Cardiac muscle cell (in vitro differentiated cells and primary cell): ENCODE data around the gene GDF15. TPM values are rescaled to one million over a fixed set of nuclear protein-coding genes. Genes with fewer than 3 reads are reported as not detected.
"Not testable (repeated sequence)": the region's sequence is repeated elsewhere in the genome, so short reads cannot be mapped to it uniquely, and the experiment has no call there.

ENCODE experiments used
- DNase-seq, 2 donors: peaks; one replicate each; pipeline versions ENCODE4 v3.0.0 to v3.0.0-alpha.2; 2010 to 2017; ENCODE audit warnings: low read depth in 1 of 2, low spot score in 1 of 2
- H3K27ac ChIP-seq: fragments of 200-600 bp; sonication (generic); 2 replicates; pipeline ENCODE4 v1.5.1; 2016
- H3K27me3 ChIP-seq: fragments of 200-600 bp; sonication (generic); 2 replicates; pipeline ENCODE4 v1.6.0; 2016; ENCODE audit warnings: control low read depth
- H3K36me3 ChIP-seq: fragments of 200-600 bp; sonication (generic); 2 replicates; pipeline ENCODE4 v1.5.1; 2016; ENCODE audit warnings: control low read depth
- H3K4me1 ChIP-seq: fragments of 200-600 bp; sonication (generic); 2 replicates; pipeline ENCODE4 v1.8.1; 2017; ENCODE audit warnings: low read depth, mild to moderate bottlenecking, mixed run types
- H3K4me3 ChIP-seq: fragments of 200-600 bp; sonication (generic); 2 replicates; pipeline ENCODE4 v1.5.1; 2016; ENCODE audit warnings: mild to moderate bottlenecking
- H3K9me3 ChIP-seq: fragments of 200-600 bp; sonication (generic); 2 replicates; pipeline ENCODE4 v1.5.1; 2017; ENCODE audit warnings: low read depth, mild to moderate bottlenecking, control low read depth
- polyA plus RNA-seq: library from polyadenylated mRNA; unstranded; fragments of >200 nt; fragmentation: Nextera tagmentation; extraction: Ambion mirVana; gene quantifications from 2 replicates; pipeline ENCODE4 v1.2.1, GENCODE V29; 2016
- total RNA-seq: library from RNA; depleted of rRNA; stranded (reverse); fragments of >200 nt; gene quantifications from 2 replicates; pipeline ENCODE4 v1.2.3, GENCODE V29; 2016
- TF ChIP-seq, protein P1 (sequence below): IDR thresholded peaks from 2 replicates; pipeline ENCODE4 v1.5.1; 2012; ENCODE audit warnings: low read depth, mild to moderate bottlenecking, low read length

Gene GDF15
- total and polyA plus RNA-seq, 2 experiments from 2014 or later = 2.4 to 10.0 TPM

DNA sequence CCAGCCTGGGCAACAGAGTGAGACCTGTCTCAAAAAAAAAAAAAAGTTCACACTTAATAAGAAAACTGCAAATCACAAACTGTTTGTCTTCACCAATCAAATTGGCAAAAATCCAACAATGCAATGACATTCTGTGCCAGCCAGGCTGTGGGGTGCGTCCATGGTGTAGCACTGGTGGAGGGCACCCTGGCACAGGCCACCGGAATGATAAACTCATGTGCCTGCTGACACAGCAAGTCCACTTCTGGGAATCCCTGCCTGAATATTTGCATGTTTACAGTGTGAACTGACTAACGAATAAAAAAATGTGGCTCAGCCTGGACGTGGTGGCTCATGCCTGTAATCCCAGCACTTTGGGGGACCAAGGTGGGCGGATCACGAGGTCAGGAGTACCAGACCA is 13.1 kb downstream of the GDF15 start:
- Histone ChIP-seq H3K36me3 (no peaks in the 10 kb centered on the region), H3K27ac (no peak overlapping the region), H3K27me3 (no peaks in the 10 kb centered on the region), H3K9me3 (no peaks in the 10 kb centered on the region), H3K4me1 (peaks cover 4% of the 10 kb centered on the region), H3K4me3 (no peak overlapping the region)
- no peak for DNase-seq
- TF ChIP-seq, protein P1, sequence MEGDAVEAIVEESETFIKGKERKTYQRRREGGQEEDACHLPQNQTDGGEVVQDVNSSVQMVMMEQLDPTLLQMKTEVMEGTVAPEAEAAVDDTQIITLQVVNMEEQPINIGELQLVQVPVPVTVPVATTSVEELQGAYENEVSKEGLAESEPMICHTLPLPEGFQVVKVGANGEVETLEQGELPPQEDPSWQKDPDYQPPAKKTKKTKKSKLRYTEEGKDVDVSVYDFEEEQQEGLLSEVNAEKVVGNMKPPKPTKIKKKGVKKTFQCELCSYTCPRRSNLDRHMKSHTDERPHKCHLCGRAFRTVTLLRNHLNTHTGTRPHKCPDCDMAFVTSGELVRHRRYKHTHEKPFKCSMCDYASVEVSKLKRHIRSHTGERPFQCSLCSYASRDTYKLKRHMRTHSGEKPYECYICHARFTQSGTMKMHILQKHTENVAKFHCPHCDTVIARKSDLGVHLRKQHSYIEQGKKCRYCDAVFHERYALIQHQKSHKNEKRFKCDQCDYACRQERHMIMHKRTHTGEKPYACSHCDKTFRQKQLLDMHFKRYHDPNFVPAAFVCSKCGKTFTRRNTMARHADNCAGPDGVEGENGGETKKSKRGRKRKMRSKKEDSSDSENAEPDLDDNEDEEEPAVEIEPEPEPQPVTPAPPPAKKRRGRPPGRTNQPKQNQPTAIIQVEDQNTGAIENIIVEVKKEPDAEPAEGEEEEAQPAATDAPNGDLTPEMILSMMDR = no peak

DNA sequence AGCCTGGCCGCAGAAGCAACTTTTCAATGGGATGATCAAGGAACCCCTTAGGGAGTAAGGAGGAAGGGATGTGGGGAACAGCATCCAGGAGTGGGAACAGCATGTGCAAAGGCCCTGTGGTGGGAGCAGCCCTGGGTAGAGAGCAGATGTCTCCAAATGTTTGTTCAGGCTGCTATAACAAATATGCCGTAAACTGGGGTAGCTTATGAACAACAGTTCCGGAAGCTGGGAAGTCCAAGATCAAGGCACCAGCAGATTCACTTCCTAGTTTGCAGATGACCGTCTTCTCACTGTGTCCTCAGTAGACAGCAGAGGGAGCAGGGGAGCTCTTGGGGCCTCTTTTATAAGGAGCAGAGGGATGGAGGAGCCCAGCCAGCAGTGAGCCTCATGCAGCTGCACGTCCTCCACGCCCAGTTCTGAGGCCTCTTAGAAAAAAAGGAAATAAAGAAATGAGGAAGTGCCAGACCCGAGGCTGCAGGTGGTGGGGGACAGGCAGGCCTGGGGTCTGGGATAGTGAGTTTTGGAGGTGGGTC is 15.7 kb downstream of the GDF15 start:
- peak in 1 of 2 donors; percentile 78 for DNase-seq
- Histone ChIP-seq H3K27ac (no peak overlapping the region), H3K9me3 (no peaks in the 10 kb centered on the region), H3K4me3 (no peak overlapping the region), H3K4me1 (peaks cover 4% of the 10 kb centered on the region), H3K36me3 (no peaks in the 10 kb centered on the region), H3K27me3 (no peaks in the 10 kb centered on the region)
- TF ChIP-seq, protein P1 = peak; percentile 50

DNA sequence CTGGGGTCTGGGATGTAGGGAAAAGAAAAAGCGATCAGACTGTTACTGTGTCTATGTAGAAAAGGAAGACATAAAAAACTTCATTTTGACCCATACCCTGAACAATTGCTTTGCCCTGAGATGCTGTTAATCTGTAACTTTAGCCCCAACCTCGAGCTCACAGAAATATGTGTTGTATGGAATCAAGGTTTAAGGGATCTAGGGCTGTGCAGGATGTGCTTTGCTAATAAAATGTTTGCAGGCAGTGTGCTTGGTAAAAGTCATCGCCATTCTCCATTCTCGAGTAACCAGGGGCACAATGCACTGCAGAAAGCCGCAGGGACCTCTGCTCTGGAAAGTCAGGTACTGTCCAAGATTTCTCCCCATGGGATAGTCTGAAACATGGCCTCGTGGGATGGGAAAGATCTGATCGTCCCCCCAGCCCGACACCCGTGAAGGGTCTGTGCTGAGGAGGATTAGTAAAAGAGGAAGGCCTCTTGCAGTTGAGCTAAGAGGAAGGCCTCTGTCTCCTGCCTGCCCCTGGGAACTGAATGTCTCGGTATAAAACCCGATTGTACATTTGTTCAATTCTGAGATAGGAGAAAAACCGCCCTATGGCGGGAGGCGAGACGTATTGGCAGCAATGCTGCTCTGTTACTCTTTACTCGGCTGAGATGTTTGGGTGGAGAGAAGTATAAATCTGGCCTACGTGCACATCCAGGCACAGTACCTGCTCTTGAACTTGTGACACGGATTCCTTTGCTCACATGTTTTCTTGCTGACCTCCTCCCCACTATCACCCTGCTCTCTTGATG is 16.7 kb downstream of the GDF15 start:
- not testable (repeated sequence) for H3K36me3 ChIP-seq, DNase-seq, H3K27me3 ChIP-seq, H3K9me3 ChIP-seq, H3K27ac ChIP-seq, H3K4me3 ChIP-seq, H3K4me1 ChIP-seq

DNA sequence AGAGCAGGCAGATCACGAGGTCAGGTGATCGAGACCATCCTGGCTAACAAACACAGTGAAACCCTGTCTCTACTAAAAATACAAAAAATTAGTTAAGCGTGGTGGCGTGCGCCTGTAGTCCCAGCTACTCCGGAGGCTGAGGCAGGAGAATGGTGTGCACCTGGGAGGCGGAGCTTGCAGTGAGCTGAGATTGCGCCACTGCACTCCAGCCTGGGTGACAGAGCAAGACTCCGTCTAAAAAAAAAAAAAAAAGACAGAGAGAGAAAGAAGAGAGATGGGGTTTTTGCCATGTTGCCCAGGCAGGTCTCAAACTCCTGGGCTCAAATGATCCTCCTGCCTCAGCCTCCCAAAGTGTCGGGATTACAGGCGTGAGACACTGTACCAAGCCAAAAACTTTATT is 19.8 kb downstream of the GDF15 start:
- H3K4me1 ChIP-seq, H3K27me3 ChIP-seq, H3K27ac ChIP-seq, H3K36me3 ChIP-seq, H3K4me3 ChIP-seq, H3K9me3 ChIP-seq, DNase-seq: not testable (repeated sequence)

DNA sequence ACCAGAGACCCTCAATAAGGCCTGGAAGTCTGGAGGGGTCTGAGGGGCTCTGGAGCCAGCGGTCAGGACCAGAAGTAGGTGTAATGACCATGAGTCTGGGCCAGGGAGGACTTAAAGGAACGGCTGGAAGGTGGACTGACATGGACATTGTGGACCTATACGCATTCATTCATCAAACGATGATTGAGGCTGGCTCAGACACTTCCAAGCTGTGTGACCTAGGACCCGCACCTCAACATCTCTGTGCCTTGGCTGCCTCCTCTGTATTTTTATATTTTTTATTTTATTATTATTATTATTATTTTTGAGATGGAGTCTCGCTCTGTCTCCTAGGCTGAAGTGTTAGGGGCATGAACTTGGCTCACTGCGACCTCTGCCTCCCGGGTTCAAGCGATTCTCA is 20.8 kb downstream of the GDF15 start:
- Histone ChIP-seq H3K4me1 (no peaks in the 10 kb centered on the region), H3K27me3 (no peaks in the 10 kb centered on the region), H3K4me3 (no peak overlapping the region), H3K9me3 (no peaks in the 10 kb centered on the region), H3K27ac (no peak overlapping the region), H3K36me3 (no peaks in the 10 kb centered on the region)
- no peak for DNase-seq
- TF ChIP-seq, protein P1 = no peak

DNA sequence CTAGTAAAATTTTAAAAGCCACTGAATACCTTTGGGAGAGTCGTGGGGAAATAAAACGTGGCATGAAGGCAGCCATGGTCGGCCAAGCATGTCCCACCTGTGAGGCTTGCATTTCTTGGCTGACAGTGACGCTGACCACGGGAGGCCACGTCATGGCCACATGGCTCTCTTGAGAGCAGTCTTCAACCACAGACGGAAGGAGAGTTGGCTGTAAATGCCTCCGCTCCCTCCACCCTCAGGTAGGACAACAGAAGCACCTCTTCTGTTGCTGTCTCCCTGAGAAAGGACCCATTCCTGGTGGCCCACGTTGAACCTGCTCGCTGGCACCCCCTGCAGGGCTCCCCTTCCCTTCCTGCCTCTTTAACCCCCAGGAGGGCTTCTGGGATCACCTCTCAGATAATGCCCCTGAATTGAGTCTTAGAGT is 22.1 kb downstream of the GDF15 start:
- DNase-seq = no peak
- Histone ChIP-seq H3K4me1 (no peaks in the 10 kb centered on the region), H3K36me3 (no peaks in the 10 kb centered on the region), H3K27ac (no peak overlapping the region), H3K27me3 (no peaks in the 10 kb centered on the region), H3K4me3 (no peak overlapping the region), H3K9me3 (no peaks in the 10 kb centered on the region)
- TF ChIP-seq, protein P1 = peak; percentile 56
